GM19351 (cell line): ENCODE measurements around the gene ATP6V1B1.
"Not testable (repeated sequence)": the region's sequence is repeated elsewhere in the genome, so short reads cannot be mapped to it uniquely, and the experiment has no call there.

Source experiments
- ATAC-seq: cut with Tn5 transposase; IDR thresholded peaks from one replicate; pipeline ENCODE4 v1.9.1; 2021; ENCODE audit warnings: mild to moderate bottlenecking, moderate library complexity; ENCODE audit not compliant: unreplicated experiment

ATP6V1B1 gene

GRCh38 chr2:70987386-70987785 is 51.7 kb downstream of the ATP6V1B1 start:
- ATAC-seq: no peak

- no peak for ATAC-seq
Observed at GRCh38 chr2:70988151-70988550, 52.5 kb downstream of the ATP6V1B1 start.

GRCh38 chr2:70988726-70989648 is 53.3 kb downstream of the ATP6V1B1 start:
- ATAC-seq: no peak

- ATAC-seq: no peak
Observed at GRCh38 chr2:70990216-70990615, 54.5 kb downstream of the ATP6V1B1 start.

GRCh38 chr2:70991142-70991541 is 55.4 kb downstream of the ATP6V1B1 start:
- ATAC-seq: no peak

- no peak for ATAC-seq
Observed at GRCh38 chr2:70991742-70992141, 56.0 kb downstream of the ATP6V1B1 start.

GRCh38 chr2:70992945-70993853 is 57.5 kb downstream of the ATP6V1B1 start:
- no peak for ATAC-seq

- ATAC-seq: peak; percentile 31
Observed at GRCh38 chr2:70994009-70994698, 58.5 kb downstream of the ATP6V1B1 start.

GRCh38 chr2:70994699-70995425 is 59.2 kb downstream of the ATP6V1B1 start, which contains the start of gene TEX261:
TSS of gene TEX261 (minus strand) at chr2:70994873. CDS start at chr2:70994757, 116 bp downstream.
- peak; percentile 94 for ATAC-seq

GRCh38 chr2:70995426-70995729 is 59.7 kb downstream of the ATP6V1B1 start:
- ATAC-seq: peak; percentile 56

GRCh38 chr2:70998885-70999284 is 63.2 kb downstream of the ATP6V1B1 start:
- not testable (repeated sequence) for ATAC-seq

- no peak for ATAC-seq
Observed at GRCh38 chr2:70999362-70999761, 63.7 kb downstream of the ATP6V1B1 start.

- ATAC-seq: not testable (repeated sequence)
Observed at GRCh38 chr2:70999931-71000330, 64.2 kb downstream of the ATP6V1B1 start.

- ATAC-seq: peak; percentile 98
Observed at GRCh38 chr2:71000780-71001591, 65.3 kb downstream of the ATP6V1B1 start.

GRCh38 chr2:71001592-71001927 is 65.9 kb downstream of the ATP6V1B1 start:
- ATAC-seq: no peak

- ATAC-seq: no peak
Observed at GRCh38 chr2:71001981-71002570, 66.4 kb downstream of the ATP6V1B1 start.

GRCh38 chr2:71003396-71003795 is 67.7 kb downstream of the ATP6V1B1 start:
- no peak for ATAC-seq

GRCh38 chr2:71003966-71004755 is 68.5 kb downstream of the ATP6V1B1 start:
- ATAC-seq: no peak
